GM12872 (cell line): ENCODE data around the gene HIPK3.

ENCODE experiments used
- TF ChIP-seq, protein P1 (sequence below): IDR thresholded peaks from 3 replicates; pipeline ENCODE4 v1.5.1; 2011; ENCODE audit warnings: low read depth, mild to moderate bottlenecking, low read length, moderate library complexity; ENCODE audit not compliant: insufficient read depth

Gene HIPK3

DNA sequence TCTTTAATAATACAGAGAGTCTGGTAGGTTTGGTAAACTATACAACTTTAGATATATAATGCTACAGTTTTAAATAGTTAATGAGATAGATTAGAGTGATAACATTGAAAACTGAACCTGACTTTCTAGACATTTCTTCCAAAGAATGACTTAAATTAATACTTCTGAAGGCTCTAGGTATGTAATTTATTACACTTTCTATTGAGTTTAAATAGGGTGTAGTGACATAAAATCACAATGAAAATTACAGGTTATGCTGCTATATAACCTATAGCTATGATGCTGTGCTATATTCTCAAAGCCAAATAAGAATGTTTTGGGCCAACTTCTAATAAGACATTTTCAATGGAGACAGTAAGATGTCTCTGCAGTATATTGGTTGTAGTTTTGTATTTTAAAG is 7.7 kb downstream of the HIPK3 start:
- TF ChIP-seq, protein P1, sequence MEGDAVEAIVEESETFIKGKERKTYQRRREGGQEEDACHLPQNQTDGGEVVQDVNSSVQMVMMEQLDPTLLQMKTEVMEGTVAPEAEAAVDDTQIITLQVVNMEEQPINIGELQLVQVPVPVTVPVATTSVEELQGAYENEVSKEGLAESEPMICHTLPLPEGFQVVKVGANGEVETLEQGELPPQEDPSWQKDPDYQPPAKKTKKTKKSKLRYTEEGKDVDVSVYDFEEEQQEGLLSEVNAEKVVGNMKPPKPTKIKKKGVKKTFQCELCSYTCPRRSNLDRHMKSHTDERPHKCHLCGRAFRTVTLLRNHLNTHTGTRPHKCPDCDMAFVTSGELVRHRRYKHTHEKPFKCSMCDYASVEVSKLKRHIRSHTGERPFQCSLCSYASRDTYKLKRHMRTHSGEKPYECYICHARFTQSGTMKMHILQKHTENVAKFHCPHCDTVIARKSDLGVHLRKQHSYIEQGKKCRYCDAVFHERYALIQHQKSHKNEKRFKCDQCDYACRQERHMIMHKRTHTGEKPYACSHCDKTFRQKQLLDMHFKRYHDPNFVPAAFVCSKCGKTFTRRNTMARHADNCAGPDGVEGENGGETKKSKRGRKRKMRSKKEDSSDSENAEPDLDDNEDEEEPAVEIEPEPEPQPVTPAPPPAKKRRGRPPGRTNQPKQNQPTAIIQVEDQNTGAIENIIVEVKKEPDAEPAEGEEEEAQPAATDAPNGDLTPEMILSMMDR: no peak

DNA sequence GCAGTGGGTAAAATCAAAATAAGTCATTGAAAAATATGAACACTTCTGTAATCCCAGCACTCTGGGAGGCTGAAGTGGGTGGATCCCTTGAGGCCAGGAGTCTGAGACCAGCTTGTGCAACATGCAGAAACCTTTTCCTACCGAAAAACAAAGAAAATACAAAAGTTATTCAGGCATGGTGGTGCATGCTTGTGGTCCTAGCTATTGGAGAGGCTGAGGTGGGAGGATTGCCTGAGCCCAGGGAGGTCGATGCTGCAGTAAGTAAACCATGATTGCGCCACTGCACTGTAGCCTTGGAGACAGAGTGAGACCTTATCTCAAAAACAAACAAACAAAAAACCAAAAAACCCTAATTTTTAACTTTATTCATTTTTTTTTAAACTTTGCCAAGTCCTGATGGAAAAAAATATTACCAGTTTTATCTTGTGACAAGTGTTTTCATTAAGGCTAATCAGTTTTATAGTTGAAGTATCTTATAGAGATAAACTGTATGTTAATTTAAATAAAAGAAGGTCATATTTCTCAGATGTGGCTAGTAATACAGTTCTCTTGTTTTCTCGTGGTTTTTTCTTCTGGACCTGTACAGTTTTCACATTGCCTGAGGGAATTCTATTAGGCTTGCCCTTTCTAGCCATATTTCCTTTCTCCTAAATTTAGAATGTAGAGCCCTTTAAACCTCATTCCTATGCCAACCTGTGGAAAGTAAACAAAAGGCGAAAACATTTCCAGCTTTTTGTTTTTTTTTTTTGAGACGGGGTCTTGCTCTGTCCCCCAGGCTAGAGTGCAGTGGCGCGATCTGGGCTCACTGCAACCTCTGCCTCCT is 9.4 kb downstream of the HIPK3 start:
- TF ChIP-seq, protein P1: no peak

DNA sequence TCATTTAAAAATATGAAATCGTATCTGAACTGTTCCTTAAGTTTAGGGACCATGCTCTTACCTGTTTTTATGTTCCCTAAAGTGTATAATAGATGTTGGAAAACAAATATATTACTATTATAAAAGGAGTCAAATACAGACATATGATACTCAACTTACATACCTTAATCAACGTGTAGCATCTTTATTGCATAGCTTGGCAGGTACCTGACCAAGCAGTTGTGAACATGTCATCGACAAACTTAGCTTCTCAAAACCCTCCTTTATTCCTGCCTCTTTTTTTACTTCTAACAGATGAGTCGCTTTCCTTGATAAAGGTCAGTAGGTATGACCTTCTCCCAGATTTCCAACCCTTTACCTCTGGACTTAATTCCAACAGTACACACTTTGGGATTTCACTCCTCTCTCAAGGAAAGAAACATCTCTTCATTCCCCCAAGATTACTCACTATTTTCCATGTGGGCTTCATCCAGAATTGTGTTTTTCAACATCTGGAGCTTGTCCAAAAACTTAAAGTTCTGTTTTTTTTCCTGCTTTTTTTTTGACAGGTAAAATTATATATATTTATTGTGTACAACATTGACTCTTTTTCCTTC is 11.9 kb downstream of the HIPK3 start:
- TF ChIP-seq, protein P1: no peak

DNA sequence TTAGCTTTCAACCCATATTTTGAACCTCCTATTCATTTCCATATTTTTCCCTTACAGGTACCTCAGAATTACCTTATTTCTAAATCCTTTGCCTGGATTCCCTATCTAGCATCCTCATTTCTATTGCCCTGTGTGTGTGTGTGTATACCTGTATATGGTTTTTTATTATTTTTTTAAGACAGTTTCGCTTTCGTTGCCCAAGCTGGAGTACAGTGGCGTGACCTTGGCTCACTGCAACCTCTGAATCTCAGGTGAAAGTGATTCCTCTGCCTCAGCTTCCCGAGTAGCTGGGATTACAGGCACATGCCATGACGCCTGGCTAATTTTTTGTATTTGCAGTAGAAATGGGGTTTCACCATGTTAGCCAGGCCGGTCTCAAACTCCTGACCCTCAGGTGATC is 12.6 kb downstream of the HIPK3 start:
- TF ChIP-seq, protein P1: no peak

DNA sequence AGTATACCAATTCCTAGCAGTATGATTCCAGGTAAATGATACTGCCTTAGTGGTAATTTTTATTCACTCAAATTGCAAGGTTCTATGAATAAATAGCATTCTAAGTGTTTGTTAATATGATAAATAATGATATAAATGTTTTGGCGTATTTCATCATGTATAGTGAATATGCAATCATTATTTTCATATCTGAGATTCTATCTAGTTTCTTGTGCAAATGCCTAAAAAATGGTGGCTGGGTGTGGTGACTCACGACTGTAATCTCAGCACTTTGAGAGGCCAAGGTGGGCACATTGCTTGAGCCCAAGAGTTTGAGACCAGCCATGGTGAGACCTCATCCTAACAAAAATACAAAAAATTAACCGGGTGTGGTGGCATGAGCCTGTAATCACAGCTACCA is 13.9 kb downstream of the HIPK3 start:
- TF ChIP-seq, protein P1: no peak

DNA sequence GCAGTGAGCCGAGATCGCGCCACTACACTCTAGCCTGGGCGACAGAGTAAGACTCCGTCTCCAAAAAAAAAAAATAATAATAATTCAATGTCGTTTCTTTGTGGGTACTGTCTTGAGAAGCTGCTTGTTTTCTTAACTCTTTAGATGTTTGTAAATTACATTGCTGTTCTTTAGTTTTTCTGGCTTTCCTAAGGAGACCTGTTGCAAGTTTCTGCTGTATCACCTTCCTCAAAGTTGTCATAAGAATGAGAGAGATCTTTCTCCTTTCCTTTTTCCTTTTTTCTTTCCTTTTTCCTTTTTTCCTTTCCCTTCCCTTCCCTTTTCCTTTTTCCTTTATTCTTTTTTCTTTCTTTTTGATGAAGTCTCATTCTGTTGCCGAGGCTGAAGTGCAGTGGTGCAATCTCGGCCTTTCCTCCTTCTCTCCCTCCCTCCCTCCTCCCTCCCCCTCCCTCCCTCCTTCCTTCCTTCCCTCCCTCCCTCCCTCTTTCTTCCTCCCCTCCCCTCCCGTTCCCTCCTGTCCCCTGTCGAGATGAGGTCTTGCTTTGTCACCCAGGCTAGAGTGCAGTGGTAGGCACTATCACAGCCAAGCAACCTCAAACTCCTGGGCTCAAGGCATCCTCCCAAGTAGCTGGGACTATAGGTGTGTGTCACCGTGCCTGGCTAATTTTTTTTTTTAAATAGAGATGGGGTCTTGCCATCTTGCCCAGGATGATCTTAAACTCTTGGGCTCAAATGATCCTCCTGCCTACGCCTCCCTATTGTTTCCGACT is 15.3 kb downstream of the HIPK3 start:
- TF ChIP-seq, protein P1: no peak

DNA sequence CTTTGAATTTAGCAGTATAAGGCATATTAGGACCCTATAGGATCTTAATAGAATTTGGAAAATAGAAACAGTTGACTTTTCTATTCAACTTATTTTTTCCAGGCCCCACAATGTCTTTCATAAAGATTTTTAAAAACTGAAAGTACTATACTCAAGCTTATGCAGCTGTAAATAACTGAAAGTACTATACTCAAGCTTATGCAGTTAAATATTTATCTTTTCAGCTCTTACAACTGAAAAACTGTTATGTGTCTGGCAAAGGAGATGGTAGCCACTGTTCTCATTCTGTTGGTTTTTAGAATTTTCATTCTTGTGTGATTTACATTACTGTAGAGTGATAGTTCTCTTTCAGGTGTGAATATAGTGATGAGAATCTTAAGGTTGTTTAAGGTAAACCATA is 16.5 kb downstream of the HIPK3 start:
- TF ChIP-seq, protein P1: no peak
